IPS-18a (cell line): ENCODE measurements around the gene P2RY2.

Experiments used
- H3K27ac ChIP-seq: one replicate; pipeline ENCODE4 v1.5.1; 2013; ENCODE audit warnings: low read length
- H3K27me3 ChIP-seq: one replicate; pipeline ENCODE4 v1.6.1; 2013; ENCODE audit warnings: mild to moderate bottlenecking, low read length; ENCODE audit not compliant: control insufficient read depth, insufficient read depth
- H3K36me3 ChIP-seq: one replicate; pipeline ENCODE4 v1.6.1; 2013; ENCODE audit warnings: low read depth, low read length; ENCODE audit not compliant: control insufficient read depth
- H3K4me1 ChIP-seq: one replicate; pipeline ENCODE4 v1.6.1; 2013; ENCODE audit warnings: low read depth, low read length; ENCODE audit not compliant: control insufficient read depth
- H3K4me3 ChIP-seq: one replicate; pipeline ENCODE4 v1.5.1; 2013; ENCODE audit warnings: low read length
- H3K9ac ChIP-seq: one replicate; pipeline ENCODE4 v1.6.1; 2013; ENCODE audit warnings: mild to moderate bottlenecking, low read length, moderate library complexity
- H3K9me3 ChIP-seq: one replicate; pipeline ENCODE4 v1.6.1; 2013; ENCODE audit warnings: low read depth, low read length; ENCODE audit not compliant: control insufficient read depth

P2RY2 gene

GRCh38 chr11:73274722-73275380 is 56.8 kb downstream of the P2RY2 start:
- Histone ChIP-seq H3K27ac (no peak overlapping the region), H3K27me3 (no peaks in the 10 kb centered on the region), H3K36me3 (no peaks in the 10 kb centered on the region), H3K4me3 (no peak overlapping the region), H3K9me3 (no peaks in the 10 kb centered on the region), H3K9ac (no peak overlapping the region), H3K4me1 (peaks cover 5% of the 10 kb centered on the region)

- Histone ChIP-seq H3K4me1 (peaks cover 3% of the 10 kb centered on the region), H3K4me3 (no peak overlapping the region), H3K27me3 (no peaks in the 10 kb centered on the region), H3K36me3 (no peaks in the 10 kb centered on the region), H3K27ac (no peak overlapping the region), H3K9ac (no peak overlapping the region), H3K9me3 (no peaks in the 10 kb centered on the region)
Measured at GRCh38 chr11:73275381-73275750, 57.3 kb downstream of the P2RY2 start.

GRCh38 chr11:73277467-73277866 is 59.4 kb downstream of the P2RY2 start:
- Histone ChIP-seq H3K27ac (no peak overlapping the region), H3K9me3 (no peaks in the 10 kb centered on the region), H3K9ac (no peak overlapping the region), H3K4me3 (no peak overlapping the region), H3K36me3 (no peaks in the 10 kb centered on the region), H3K27me3 (no peaks in the 10 kb centered on the region), H3K4me1 (no peaks in the 10 kb centered on the region)

GRCh38 chr11:73280626-73281025 is 62.5 kb downstream of the P2RY2 start:
- Histone ChIP-seq H3K27ac (no peak overlapping the region), H3K27me3 (no peaks in the 10 kb centered on the region), H3K9ac (no peak overlapping the region), H3K9me3 (no peaks in the 10 kb centered on the region), H3K4me3 (no peak overlapping the region), H3K36me3 (no peaks in the 10 kb centered on the region), H3K4me1 (no peaks in the 10 kb centered on the region)

GRCh38 chr11:73281201-73281741 is 63.2 kb downstream of the P2RY2 start:
- Histone ChIP-seq H3K27me3 (no peaks in the 10 kb centered on the region), H3K27ac (no peak overlapping the region), H3K9ac (no peak overlapping the region), H3K36me3 (no peaks in the 10 kb centered on the region), H3K4me1 (no peaks in the 10 kb centered on the region), H3K9me3 (no peaks in the 10 kb centered on the region), H3K4me3 (no peak overlapping the region)

- Histone ChIP-seq H3K27me3 (no peaks in the 10 kb centered on the region), H3K9ac (no peak overlapping the region), H3K4me1 (no peaks in the 10 kb centered on the region), H3K27ac (no peak overlapping the region), H3K9me3 (no peaks in the 10 kb centered on the region), H3K4me3 (no peak overlapping the region), H3K36me3 (no peaks in the 10 kb centered on the region)
Measured at GRCh38 chr11:73281796-73282660, 63.9 kb downstream of the P2RY2 start.

GRCh38 chr11:73283276-73284000 is 65.4 kb downstream of the P2RY2 start:
- Histone ChIP-seq H3K4me1 (no peaks in the 10 kb centered on the region), H3K9me3 (no peaks in the 10 kb centered on the region), H3K36me3 (no peaks in the 10 kb centered on the region), H3K4me3 (no peak overlapping the region), H3K27ac (no peak overlapping the region), H3K9ac (no peak overlapping the region), H3K27me3 (no peaks in the 10 kb centered on the region)

- Histone ChIP-seq H3K4me1 (no peaks in the 10 kb centered on the region), H3K9ac (no peak overlapping the region), H3K36me3 (no peaks in the 10 kb centered on the region), H3K9me3 (no peaks in the 10 kb centered on the region), H3K27me3 (no peaks in the 10 kb centered on the region), H3K27ac (no peak overlapping the region), H3K4me3 (no peak overlapping the region)
Measured at GRCh38 chr11:73284106-73284505, 66.0 kb downstream of the P2RY2 start.

GRCh38 chr11:73285721-73286120 is 67.6 kb downstream of the P2RY2 start:
- no peaks in the 10 kb centered on the region for H3K27me3 ChIP-seq
- H3K9me3 ChIP-seq = no peaks in the 10 kb centered on the region
- H3K27ac ChIP-seq = no peak overlapping the region
- H3K4me3 ChIP-seq = no peak overlapping the region
- H3K36me3 ChIP-seq = no peaks in the 10 kb centered on the region
- no peak overlapping the region for H3K9ac ChIP-seq
- H3K4me1 ChIP-seq = no peaks in the 10 kb centered on the region
